Keratinocyte (primary cell): Measurements from ENCODE around the gene MAD1L1.

Experiments used
- EZH2 ChIP-seq: IDR thresholded peaks from one replicate; pipeline ENCODE4 v1.6.1; 2012; ENCODE audit warnings: inconsistent platforms, mild to moderate bottlenecking, low read length, moderate library complexity
- TF ChIP-seq, protein P1 (sequence below), 3 experiments: IDR thresholded peaks in 1 of 3; conservative IDR thresholded peaks in 1 of 3; optimal IDR thresholded peaks in 1 of 3; 2 replicates in 2 of 3; 3 replicates in 1 of 3; pipeline versions ENCODE3 to v1.5.1; 2011; ENCODE audit warnings: low read length in 3 of 3, mild to moderate bottlenecking in 3 of 3, moderate library complexity in 2 of 3, control low read depth in 1 of 3, inconsistent platforms in 1 of 3; ENCODE audit not compliant: insufficient read depth in 2 of 3; ENCODE audit errors: extremely low read depth in 1 of 3

DNA sequence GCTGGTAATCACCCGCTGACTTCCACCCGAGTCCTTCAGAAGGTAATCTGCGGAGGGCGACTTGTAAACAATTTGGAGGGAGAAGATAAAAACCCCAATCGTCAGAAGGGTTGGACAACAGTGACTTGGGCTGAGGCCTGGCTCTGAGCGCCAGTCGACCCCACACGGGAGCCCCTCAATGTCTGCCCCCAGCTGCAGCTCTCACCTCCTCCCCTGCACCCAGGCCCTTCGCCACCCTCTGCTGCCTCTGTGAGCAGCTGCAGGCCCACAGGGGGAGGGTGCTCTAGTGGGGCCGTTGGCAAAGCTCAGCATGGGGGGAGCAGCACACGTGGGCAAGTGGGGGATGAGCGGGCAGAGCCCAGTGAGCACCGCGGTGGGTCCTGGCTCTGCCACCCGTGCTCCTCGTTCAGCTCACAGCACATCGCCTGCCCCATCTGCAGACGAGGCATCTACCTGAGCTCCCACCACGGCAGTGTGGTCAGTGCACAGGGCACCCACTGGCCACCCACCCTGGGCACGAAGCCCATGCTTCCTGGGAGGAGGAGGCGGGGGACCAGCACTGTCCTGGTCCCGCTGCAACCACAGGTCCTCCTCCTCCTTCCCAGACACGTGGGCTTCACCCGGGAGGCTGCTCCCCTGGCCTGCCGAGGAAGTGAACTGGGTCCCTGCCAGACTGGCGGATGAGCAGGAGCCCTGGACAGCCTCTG lies 282.1 kb downstream of the MAD1L1 start:
- TF ChIP-seq, protein P1, sequence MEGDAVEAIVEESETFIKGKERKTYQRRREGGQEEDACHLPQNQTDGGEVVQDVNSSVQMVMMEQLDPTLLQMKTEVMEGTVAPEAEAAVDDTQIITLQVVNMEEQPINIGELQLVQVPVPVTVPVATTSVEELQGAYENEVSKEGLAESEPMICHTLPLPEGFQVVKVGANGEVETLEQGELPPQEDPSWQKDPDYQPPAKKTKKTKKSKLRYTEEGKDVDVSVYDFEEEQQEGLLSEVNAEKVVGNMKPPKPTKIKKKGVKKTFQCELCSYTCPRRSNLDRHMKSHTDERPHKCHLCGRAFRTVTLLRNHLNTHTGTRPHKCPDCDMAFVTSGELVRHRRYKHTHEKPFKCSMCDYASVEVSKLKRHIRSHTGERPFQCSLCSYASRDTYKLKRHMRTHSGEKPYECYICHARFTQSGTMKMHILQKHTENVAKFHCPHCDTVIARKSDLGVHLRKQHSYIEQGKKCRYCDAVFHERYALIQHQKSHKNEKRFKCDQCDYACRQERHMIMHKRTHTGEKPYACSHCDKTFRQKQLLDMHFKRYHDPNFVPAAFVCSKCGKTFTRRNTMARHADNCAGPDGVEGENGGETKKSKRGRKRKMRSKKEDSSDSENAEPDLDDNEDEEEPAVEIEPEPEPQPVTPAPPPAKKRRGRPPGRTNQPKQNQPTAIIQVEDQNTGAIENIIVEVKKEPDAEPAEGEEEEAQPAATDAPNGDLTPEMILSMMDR (optimal IDR thresholded peaks at IDR 0.05 in 1 of 3, IDR thresholded peaks at IDR 0.05 in 1 of 3, conservative IDR thresholded peaks at IDR 0.05 in 1 of 3; ENCODE audit: extremely low read depth in 1 of 3, insufficient read depth in 2 of 3, low read length in 3 of 3): no peak
- TF ChIP-seq EZH2: no peak
